CD14-positive monocyte (primary cell): Measurements from ENCODE around the gene CNNM4. TPM values are rescaled to one million over a fixed set of nuclear protein-coding genes. Genes with fewer than 3 reads are reported as not detected.

Experiments used
- DNase-seq, 3 donors: peaks; one replicate each; pipeline ENCODE4 v3.0.0-alpha.2; 2011 to 2022
- H2AFZ ChIP-seq: 2 replicates; pipeline ENCODE4 v1.6.0; 2012; ENCODE audit warnings: mild to moderate bottlenecking, low read depth, low read length, inconsistent platforms; ENCODE audit not compliant: insufficient read depth, poor library complexity, severe bottlenecking
- H3K27ac ChIP-seq, 2 donors: 1 replicate in 1 of 2; 2 replicates in 1 of 2; pipeline ENCODE4 v1.5.1; 2012 to 2013; ENCODE audit warnings: low read length in 2 of 2, control low read depth in 1 of 2, inconsistent platforms in 1 of 2, low read depth in 1 of 2, mild to moderate bottlenecking in 1 of 2
- H3K27me3 ChIP-seq, 2 donors: one replicate each; pipeline versions ENCODE4 v1.6.0 to v1.6.1; 2011 to 2013; ENCODE audit warnings: low read length in 2 of 2; ENCODE audit not compliant: control insufficient read depth in 2 of 2, insufficient read depth in 2 of 2
- H3K36me3 ChIP-seq, 2 donors: replicated peaks in 1 of 2; 1 replicate in 1 of 2; 2 replicates in 1 of 2; pipeline versions ENCODE4 v1.5.1 to v1.6.1; 2012 to 2013; ENCODE audit warnings: low read length in 2 of 2, control low read depth in 1 of 2, inconsistent platforms in 1 of 2, mild to moderate bottlenecking in 1 of 2; ENCODE audit not compliant: insufficient read depth in 2 of 2, control insufficient read depth in 1 of 2
- H3K4me1 ChIP-seq, 2 donors: 1 replicate in 1 of 2; 2 replicates in 1 of 2; pipeline versions ENCODE4 v1.5.1 to v1.6.1; 2012 to 2013; ENCODE audit warnings: low read length in 2 of 2, control low read depth in 1 of 2, inconsistent platforms in 1 of 2, mild to moderate bottlenecking in 1 of 2, moderate library complexity in 1 of 2; ENCODE audit not compliant: insufficient read depth in 2 of 2, control insufficient read depth in 1 of 2
- H3K4me2 ChIP-seq: replicated peaks from 2 replicates; pipeline ENCODE3; 2012; ENCODE audit warnings: low read length, moderate library complexity, mild to moderate bottlenecking; ENCODE audit not compliant: poor library complexity, severe bottlenecking; ENCODE audit errors: extremely low read depth
- H3K4me3 ChIP-seq, 3 experiments: fragments of 200-600 bp in 1 of 3; sonication (generic) in 1 of 3; replicated peaks in 1 of 3; 1 replicate in 2 of 3; 2 replicates in 1 of 3; pipeline ENCODE4 v1.5.1; 2011 to 2013; ENCODE audit warnings: low read length in 3 of 3, mild to moderate bottlenecking in 3 of 3, control low read depth in 2 of 3, low read depth in 2 of 3, inconsistent platforms in 1 of 3, moderate library complexity in 1 of 3
- H3K79me2 ChIP-seq: 2 replicates; pipeline ENCODE4 v1.6.0; 2012; ENCODE audit warnings: mild to moderate bottlenecking, control low read depth, inconsistent platforms, low read length, moderate library complexity; ENCODE audit not compliant: insufficient read depth
- H3K9ac ChIP-seq: 2 replicates; pipeline ENCODE4 v1.6.0; 2017; ENCODE audit warnings: low read length, mild to moderate bottlenecking; ENCODE audit not compliant: insufficient read depth, poor library complexity, severe bottlenecking
- H3K9me3 ChIP-seq, 2 donors: replicated peaks in 1 of 2; 1 replicate in 1 of 2; 2 replicates in 1 of 2; pipeline versions ENCODE4 v1.5.1 to v1.6.1; 2012 to 2013; ENCODE audit warnings: low read length in 2 of 2, control low read depth in 1 of 2; ENCODE audit not compliant: control insufficient read depth in 1 of 2, insufficient read depth in 1 of 2
- H4K20me1 ChIP-seq: 2 replicates; pipeline ENCODE4 v1.6.0; 2012; ENCODE audit warnings: mild to moderate bottlenecking, low read length, control low read depth, moderate library complexity; ENCODE audit not compliant: insufficient read depth
- H3K27ac Mint-ChIP-seq, 7 donors: one replicate each; pipeline ENCODE4 v1.8.0; 2020; ENCODE audit warnings: mild to moderate bottlenecking in 7 of 7, mixed read lengths in 7 of 7, moderate library complexity in 6 of 7, inconsistent platforms in 2 of 7
- H3K27me3 Mint-ChIP-seq, 3 donors: one replicate each; pipeline ENCODE4 v1.8.0; 2021 to 2022; ENCODE audit warnings: low read depth in 3 of 3, mild to moderate bottlenecking in 3 of 3, mixed read lengths in 3 of 3, moderate library complexity in 3 of 3, inconsistent platforms in 1 of 3
- H3K36me3 Mint-ChIP-seq, 2 donors: one replicate each; pipeline ENCODE4 v1.8.0; 2020; ENCODE audit warnings: mixed read lengths in 2 of 2, inconsistent platforms in 1 of 2, mild to moderate bottlenecking in 1 of 2
- H3K4me1 Mint-ChIP-seq: one replicate; pipeline ENCODE4 v1.8.0; 2020; ENCODE audit warnings: mild to moderate bottlenecking, mixed read lengths
- H3K4me3 Mint-ChIP-seq, 2 donors: one replicate each; pipeline ENCODE4 v1.8.0; 2020; ENCODE audit warnings: mild to moderate bottlenecking in 2 of 2, mixed read lengths in 2 of 2, moderate library complexity in 1 of 2
- H3K9me3 Mint-ChIP-seq, 7 donors: one replicate each; pipeline ENCODE4 v1.8.0; 2020 to 2022; ENCODE audit warnings: mixed read lengths in 7 of 7, mild to moderate bottlenecking in 6 of 7, moderate library complexity in 6 of 7, inconsistent platforms in 2 of 7
- WGBS: methylation state at CpG from one replicate; pipeline ENCODE4 v1.1.5; 2013; ENCODE audit warnings: missing lambda C conversion rate; ENCODE audit not compliant: insufficient coverage; 5-methylcytosine and 5-hydroxymethylcytosine counted together
- intact Hi-C, 2 donors: fragments of 100-400 bp; cut with micrococcal nuclease; formaldehyde crosslinking; loops; one replicate each; pipeline versions ENCODE4 v1.15.0 to v1.15.1; 2023
- polyA plus RNA-seq, 3 donors: library from polyadenylated mRNA; depleted of rRNA in 1 of 3; unstranded in 2 of 3; stranded (reverse) in 1 of 3; fragments of 300-500 nt in 2 of 3; fragments of >200 nt in 1 of 3; fragmentation: Illumina TruSeq in 2 of 3; gene quantifications; 1 replicate in 2 of 3; 2 replicates in 1 of 3; pipeline ENCODE4 v1.2.3, GENCODE V29; 2012 to 2021
- TF ChIP-seq, protein P1 (sequence below): fragments of 200-600 bp; IDR thresholded peaks from one replicate; pipeline ENCODE4 v1.8.0; 2022; ENCODE audit warnings: antibody characterized with exemption, mild to moderate bottlenecking

The CNNM4 gene
- polyA plus RNA-seq, 3 donors = 2.3 to 8.3 (median 2.6) TPM

DNA sequence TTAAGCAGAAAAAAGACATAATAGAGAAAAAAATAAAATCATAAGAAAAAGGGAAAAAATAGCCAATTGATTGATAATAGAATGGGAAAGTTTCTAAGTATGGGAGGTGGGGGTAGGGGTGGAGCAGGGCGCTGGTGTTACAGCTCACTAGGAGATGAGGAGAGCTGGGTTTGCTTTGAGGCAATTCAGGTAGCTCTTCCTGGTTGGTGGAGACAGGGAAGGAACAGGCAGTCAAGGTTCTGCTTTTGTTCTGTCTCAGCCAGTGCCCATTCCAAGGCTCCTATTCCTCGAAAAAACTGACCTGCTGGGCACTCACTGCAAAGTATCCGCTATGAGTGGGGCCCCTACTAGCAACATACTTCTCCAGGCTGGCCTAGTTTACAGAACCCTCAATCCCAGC, 1.7 kb upstream of the CNNM4 start:
- peaks cover 0 to 4% of the 10 kb centered on the region in 2 donors for H3K27me3 ChIP-seq
- no peaks in the 10 kb centered on the region for H3K36me3 Mint-ChIP-seq
- H3K9me3 ChIP-seq = no peaks in the 10 kb centered on the region
- intact Hi-C loops = no loop called here
- no peak overlapping the region for H3K9ac ChIP-seq
- H3K27ac Mint-ChIP-seq = peak overlapping the region in 1 of 7 donors; percentile 6
- peaks cover 0 to 3% (median 0%) of the 10 kb centered on the region in 7 donors for H3K9me3 Mint-ChIP-seq
- H3K36me3 ChIP-seq = no peaks in the 10 kb centered on the region
- WGBS = 63% methylated on average over 3 of the region's 3 CpGs
- peaks cover 37% of the 10 kb centered on the region in 2 donors for H3K4me1 ChIP-seq
- H3K79me2 ChIP-seq = peaks cover 9% of the 10 kb centered on the region
- no peak overlapping the region for H3K27ac ChIP-seq
- no peak overlapping the region for H3K4me3 Mint-ChIP-seq
- DNase-seq = no peak
- H3K4me3 ChIP-seq = no peak overlapping the region
- H2AFZ ChIP-seq = no peak overlapping the region
- H3K4me1 Mint-ChIP-seq = peaks cover 36% of the 10 kb centered on the region
- H4K20me1 ChIP-seq = peaks cover 16% of the 10 kb centered on the region
- peaks cover 4 to 9% (median 4%) of the 10 kb centered on the region in 3 donors for H3K27me3 Mint-ChIP-seq
- TF ChIP-seq, protein P1, sequence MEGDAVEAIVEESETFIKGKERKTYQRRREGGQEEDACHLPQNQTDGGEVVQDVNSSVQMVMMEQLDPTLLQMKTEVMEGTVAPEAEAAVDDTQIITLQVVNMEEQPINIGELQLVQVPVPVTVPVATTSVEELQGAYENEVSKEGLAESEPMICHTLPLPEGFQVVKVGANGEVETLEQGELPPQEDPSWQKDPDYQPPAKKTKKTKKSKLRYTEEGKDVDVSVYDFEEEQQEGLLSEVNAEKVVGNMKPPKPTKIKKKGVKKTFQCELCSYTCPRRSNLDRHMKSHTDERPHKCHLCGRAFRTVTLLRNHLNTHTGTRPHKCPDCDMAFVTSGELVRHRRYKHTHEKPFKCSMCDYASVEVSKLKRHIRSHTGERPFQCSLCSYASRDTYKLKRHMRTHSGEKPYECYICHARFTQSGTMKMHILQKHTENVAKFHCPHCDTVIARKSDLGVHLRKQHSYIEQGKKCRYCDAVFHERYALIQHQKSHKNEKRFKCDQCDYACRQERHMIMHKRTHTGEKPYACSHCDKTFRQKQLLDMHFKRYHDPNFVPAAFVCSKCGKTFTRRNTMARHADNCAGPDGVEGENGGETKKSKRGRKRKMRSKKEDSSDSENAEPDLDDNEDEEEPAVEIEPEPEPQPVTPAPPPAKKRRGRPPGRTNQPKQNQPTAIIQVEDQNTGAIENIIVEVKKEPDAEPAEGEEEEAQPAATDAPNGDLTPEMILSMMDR = no peak
- no peak overlapping the region for H3K4me2 ChIP-seq

DNA sequence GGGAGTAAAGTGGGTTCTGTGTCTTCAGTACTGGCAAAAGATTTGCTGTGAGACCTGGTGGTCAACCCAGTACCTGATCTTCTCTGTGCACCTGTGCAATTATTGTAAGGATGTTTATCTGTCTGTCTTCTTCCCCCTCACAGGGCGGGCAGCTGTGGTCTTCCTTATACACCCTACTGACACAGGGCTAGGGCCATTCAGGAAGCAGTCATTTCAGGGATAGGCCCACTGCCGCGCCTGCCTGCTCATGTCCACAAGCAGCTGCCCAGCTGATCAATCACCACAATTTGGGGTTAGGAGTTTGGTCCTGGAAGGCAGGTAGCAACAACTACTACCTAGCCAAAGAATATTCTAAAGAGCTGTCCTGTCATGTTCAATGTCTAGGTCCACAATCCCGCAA, 1.2 kb upstream of the CNNM4 start:
- H3K9me3 ChIP-seq = no peaks in the 10 kb centered on the region
- peaks cover 0 to 4% of the 10 kb centered on the region in 2 donors for H3K27me3 ChIP-seq
- no peaks in the 10 kb centered on the region for H3K36me3 Mint-ChIP-seq
- peaks cover 42% of the 10 kb centered on the region for H3K4me1 Mint-ChIP-seq
- no peak overlapping the region for H3K4me3 Mint-ChIP-seq
- peaks cover 0 to 3% (median 0%) of the 10 kb centered on the region in 7 donors for H3K9me3 Mint-ChIP-seq
- intact Hi-C loops = no loop called here
- no peak for DNase-seq
- peaks cover 43% of the 10 kb centered on the region in 2 donors for H3K4me1 ChIP-seq
- H3K27ac ChIP-seq = no peak overlapping the region
- peaks cover 18% of the 10 kb centered on the region for H4K20me1 ChIP-seq
- no peaks in the 10 kb centered on the region for H3K36me3 ChIP-seq
- H3K9ac ChIP-seq = no peak overlapping the region
- H3K4me2 ChIP-seq = no peak overlapping the region
- TF ChIP-seq, protein P1 = no peak
- no peak overlapping the region for H3K4me3 ChIP-seq
- WGBS = no CpG with 5 or more reads among the region's 4 CpGs
- H3K79me2 ChIP-seq = peaks cover 13% of the 10 kb centered on the region
- no peak overlapping the region for H2AFZ ChIP-seq
- peaks cover 3 to 13% (median 4%) of the 10 kb centered on the region in 3 donors for H3K27me3 Mint-ChIP-seq
- peak overlapping the region in 1 of 7 donors; percentile 76 for H3K27ac Mint-ChIP-seq
